Thyroid gland (tissue), 4 donors: ENCODE results near the gene ZNF598. TPM values are rescaled to one million over a fixed set of nuclear protein-coding genes. Genes with fewer than 3 reads are reported as not detected.
A peak's percentile ranks its signal among the peaks of the same experiment; 100 is the strongest.

Experiments used
- DNase-seq, 2 donors: peaks; one replicate each; pipeline ENCODE4 v3.0.0-alpha.2; 2019
- H3K27ac ChIP-seq, 3 donors: fragments of 200-600 bp; sonication (generic); 1 replicate in 2 of 3; 2 replicates in 1 of 3; pipeline ENCODE4 v1.5.1; 2016 to 2019; ENCODE audit warnings: mild to moderate bottlenecking in 1 of 3, moderate library complexity in 1 of 3
- H3K27me3 ChIP-seq: fragments of 200-600 bp; sonication (generic); one replicate; pipeline ENCODE4 v1.5.1; 2019
- H3K36me3 ChIP-seq, 2 donors: fragments of 200-600 bp; sonication (generic); one replicate each; pipeline ENCODE4 v1.5.1; 2016 to 2019
- H3K4me1 ChIP-seq, 2 donors: fragments of 200-600 bp; sonication (generic); one replicate each; pipeline ENCODE4 v1.5.1; 2017 to 2019
- H3K4me3 ChIP-seq, 3 donors: fragments of 200-600 bp; sonication (generic); replicated peaks in 1 of 3; 1 replicate in 2 of 3; 2 replicates in 1 of 3; pipeline ENCODE4 v1.5.1; 2016; ENCODE audit warnings: mild to moderate bottlenecking in 1 of 3
- H3K9me3 ChIP-seq: fragments of 200-600 bp; sonication (generic); one replicate; pipeline ENCODE4 v1.5.1; 2017
- POLR2A ChIP-seq, 2 donors: fragments of 450-650 bp; IDR thresholded peaks; one replicate each; pipeline ENCODE4 v1.6.1; 2017; ENCODE audit warnings: antibody characterized with exemption in 2 of 2, mild to moderate bottlenecking in 2 of 2, moderate library complexity in 1 of 2
- WGBS, 2 donors: methylation state at CpG; one replicate each; pipeline ENCODE4 v1.1.5; 2017; 5-methylcytosine and 5-hydroxymethylcytosine counted together
- intact Hi-C: fragments of 100-400 bp; cut with DNase I; formaldehyde crosslinking; loops from one replicate; pipeline ENCODE4 v1.15.1; 2023
- total RNA-seq, 4 donors: library from RNA; depleted of rRNA; stranded (reverse); fragments of >200 nt; gene quantifications; one replicate each; pipeline ENCODE4 v1.2.3, GENCODE V29; 2016
- TF ChIP-seq, protein P1 (sequence below), 6 experiments: fragments of 200-600 bp in 3 of 6; fragments of 450-650 bp in 3 of 6; sonication (generic) in 3 of 6; IDR thresholded peaks; one replicate each; pipeline ENCODE4 v1.5.1; 2016 to 2019; ENCODE audit warnings: antibody characterized with exemption in 6 of 6, mild to moderate bottlenecking in 2 of 6, inconsistent platforms in 1 of 6, moderate library complexity in 1 of 6

Gene ZNF598
- total RNA-seq, 4 donors from 2014 or later: 19.0 to 38.4 (median 27.4) TPM

DNA sequence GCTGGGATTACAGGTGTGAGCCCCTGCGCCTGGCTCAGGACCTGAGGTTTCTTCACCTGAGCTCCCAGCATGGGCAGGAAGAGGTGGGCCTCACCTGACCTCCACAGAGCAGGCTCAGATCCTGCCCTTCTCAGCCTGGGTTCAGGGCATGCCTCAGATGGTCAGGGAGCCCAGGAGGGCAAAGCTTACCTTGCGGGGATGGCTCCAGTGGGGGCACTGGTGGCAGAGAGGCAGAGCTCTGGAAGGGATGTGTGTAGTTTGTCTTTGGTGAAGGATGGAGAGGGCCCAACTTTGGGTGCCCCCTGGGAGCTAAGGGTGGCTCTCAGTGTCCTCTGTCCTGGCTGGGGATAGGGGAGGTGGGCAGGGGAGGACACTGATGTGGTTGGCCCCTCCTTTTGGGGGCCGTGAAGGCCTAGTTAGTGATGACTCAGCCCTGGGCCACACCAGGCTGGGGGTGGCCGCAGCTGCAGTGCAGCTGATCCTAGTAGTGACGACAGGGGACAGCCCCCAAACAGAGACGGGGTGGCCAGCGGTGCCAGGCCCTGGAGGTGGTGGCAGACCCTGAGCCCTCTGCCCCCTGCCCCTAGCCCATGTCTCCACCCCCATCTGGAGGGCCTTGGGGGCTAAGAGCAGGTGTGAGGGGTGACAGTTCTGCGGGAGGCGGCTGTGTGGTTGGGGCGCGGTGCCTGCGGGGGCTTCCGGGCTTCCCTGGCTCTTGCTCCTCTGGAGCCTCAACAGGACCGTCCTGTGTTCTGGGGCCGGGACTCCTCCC, 22.9 kb upstream of the ZNF598 start:
- no peak for TF ChIP-seq POLR2A (IDR thresholded peaks at IDR 0.05)
- TF ChIP-seq, protein P1, sequence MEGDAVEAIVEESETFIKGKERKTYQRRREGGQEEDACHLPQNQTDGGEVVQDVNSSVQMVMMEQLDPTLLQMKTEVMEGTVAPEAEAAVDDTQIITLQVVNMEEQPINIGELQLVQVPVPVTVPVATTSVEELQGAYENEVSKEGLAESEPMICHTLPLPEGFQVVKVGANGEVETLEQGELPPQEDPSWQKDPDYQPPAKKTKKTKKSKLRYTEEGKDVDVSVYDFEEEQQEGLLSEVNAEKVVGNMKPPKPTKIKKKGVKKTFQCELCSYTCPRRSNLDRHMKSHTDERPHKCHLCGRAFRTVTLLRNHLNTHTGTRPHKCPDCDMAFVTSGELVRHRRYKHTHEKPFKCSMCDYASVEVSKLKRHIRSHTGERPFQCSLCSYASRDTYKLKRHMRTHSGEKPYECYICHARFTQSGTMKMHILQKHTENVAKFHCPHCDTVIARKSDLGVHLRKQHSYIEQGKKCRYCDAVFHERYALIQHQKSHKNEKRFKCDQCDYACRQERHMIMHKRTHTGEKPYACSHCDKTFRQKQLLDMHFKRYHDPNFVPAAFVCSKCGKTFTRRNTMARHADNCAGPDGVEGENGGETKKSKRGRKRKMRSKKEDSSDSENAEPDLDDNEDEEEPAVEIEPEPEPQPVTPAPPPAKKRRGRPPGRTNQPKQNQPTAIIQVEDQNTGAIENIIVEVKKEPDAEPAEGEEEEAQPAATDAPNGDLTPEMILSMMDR (IDR thresholded peaks at IDR 0.05): no peak
- H3K4me3 ChIP-seq: no peak overlapping the region
- peaks cover 0 to 7% of the 10 kb centered on the region in 2 donors for H3K36me3 ChIP-seq
- H3K9me3 ChIP-seq: no peaks in the 10 kb centered on the region
- H3K4me1 ChIP-seq: peaks cover 16 to 49% of the 10 kb centered on the region in 2 donors
- intact Hi-C loops: no loop called here
- H3K27ac ChIP-seq: peak overlapping the region; percentile 7 to 81 (median 73)
- DNase-seq: peak in 1 of 2 donors; percentile 26
- H3K27me3 ChIP-seq: no peaks in the 10 kb centered on the region
- 77 to 83% methylated on average over 8 to 13 of the region's 15 CpGs for WGBS, 2 donors

DNA sequence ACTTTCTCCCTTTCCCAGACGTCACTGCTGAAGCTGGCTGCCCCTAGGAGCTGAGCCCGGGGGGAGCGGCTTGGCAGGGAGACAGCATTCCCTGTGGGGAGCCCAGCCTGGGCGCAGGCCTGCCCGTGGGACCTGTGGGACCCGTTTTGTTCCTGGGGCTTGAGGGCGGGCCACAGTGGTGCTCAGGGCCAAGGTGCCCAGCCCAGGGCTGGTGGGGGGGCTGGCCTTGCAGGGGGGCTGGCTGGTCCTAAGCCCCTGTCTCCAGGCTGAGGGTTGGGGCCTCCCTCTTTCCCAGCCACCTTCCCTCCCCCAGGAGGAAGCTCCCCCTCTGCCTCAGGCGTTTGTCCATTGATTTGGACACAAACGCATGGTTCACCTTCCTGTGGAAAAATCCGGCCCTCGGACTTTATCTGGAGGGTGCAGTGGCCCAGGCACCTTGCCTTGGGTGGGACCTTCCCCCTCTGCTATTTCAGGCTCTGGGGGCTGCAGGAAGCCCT, 21.5 kb upstream of the ZNF598 start:
- H3K9me3 ChIP-seq: no peaks in the 10 kb centered on the region
- WGBS, 2 donors: 62 to 77% methylated on average over 7 to 11 of the region's 11 CpGs
- H3K36me3 ChIP-seq: no peaks in the 10 kb centered on the region
- H3K4me1 ChIP-seq: peaks cover 16 to 45% of the 10 kb centered on the region in 2 donors
- no peak overlapping the region for H3K4me3 ChIP-seq
- no peaks in the 10 kb centered on the region for H3K27me3 ChIP-seq
- DNase-seq: no peak
- intact Hi-C loops: no loop called here
- peak overlapping the region in 2 of 3 donors; percentile 33 to 58 for H3K27ac ChIP-seq
- TF ChIP-seq, protein P1 (IDR thresholded peaks at IDR 0.05): no peak
- no peak for TF ChIP-seq POLR2A (IDR thresholded peaks at IDR 0.05)

DNA sequence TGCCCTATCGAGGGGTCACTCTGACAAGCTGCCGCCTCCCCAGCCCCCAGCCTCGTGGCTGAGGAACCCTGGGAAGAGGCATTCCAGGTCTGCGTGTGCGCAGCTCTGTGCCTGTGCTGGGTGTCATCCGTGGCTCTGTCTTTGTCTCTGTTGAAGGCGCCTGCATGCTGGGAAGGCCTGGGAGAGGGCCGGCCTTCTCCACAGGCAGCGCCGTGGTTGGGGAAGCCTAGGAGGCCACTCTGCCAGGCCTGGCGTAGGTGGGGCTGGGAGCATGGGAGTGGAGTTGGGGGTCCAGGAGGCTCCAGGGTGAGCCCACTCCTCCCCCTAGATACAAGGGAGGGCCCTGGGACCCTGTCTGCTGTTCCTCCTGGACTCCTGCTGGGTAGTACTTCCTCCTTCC, 20.4 kb upstream of the ZNF598 start:
- Histone ChIP-seq H3K9me3 (no peaks in the 10 kb centered on the region), H3K4me1 (peaks cover 7 to 36% of the 10 kb centered on the region in 2 donors), H3K27me3 (no peaks in the 10 kb centered on the region), H3K4me3 (peak overlapping the region in 1 of 3 donors; percentile 6), H3K36me3 (no peaks in the 10 kb centered on the region), H3K27ac (peak overlapping the region in 1 of 3 donors; percentile 58)
- intact Hi-C loops: no loop called here
- no peak for DNase-seq
- 68 to 100% methylated on average over 1 to 3 of the region's 11 CpGs for WGBS, 2 donors
- TF ChIP-seq, protein P1 (IDR thresholded peaks at IDR 0.05): no peak
- TF ChIP-seq POLR2A (IDR thresholded peaks at IDR 0.05): no peak

DNA sequence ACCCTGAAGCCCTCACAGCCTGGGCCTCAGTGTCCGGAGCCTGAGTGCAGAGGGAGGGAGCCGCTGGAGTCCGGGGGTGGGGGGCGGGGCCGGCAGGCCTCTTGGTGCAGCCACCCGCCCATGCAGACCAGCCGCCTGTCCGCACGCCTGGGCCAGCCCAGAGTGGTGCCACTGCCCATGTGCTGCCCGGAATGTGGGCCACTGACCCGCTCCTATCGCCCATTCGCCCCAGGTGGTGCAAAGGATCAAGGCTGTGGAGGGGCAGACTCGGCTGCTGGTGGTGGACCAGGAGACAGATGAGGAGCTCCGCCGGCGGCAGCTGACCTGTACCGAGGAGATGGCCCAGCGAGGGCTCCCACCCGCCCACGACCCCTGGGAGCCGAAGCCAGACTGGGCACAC, 19.7 kb upstream of the ZNF598 start:
- intact Hi-C loops: no loop called here
- no peaks in the 10 kb centered on the region for H3K36me3 ChIP-seq
- H3K27ac ChIP-seq: no peak overlapping the region
- peak overlapping the region in 1 of 3 donors; percentile 6 for H3K4me3 ChIP-seq
- H3K9me3 ChIP-seq: no peaks in the 10 kb centered on the region
- no peak for DNase-seq
- peaks cover 5 to 31% of the 10 kb centered on the region in 2 donors for H3K4me1 ChIP-seq
- H3K27me3 ChIP-seq: no peaks in the 10 kb centered on the region
- WGBS, 2 donors: 90 to 98% methylated on average over 2 to 7 of the region's 22 CpGs
- TF ChIP-seq POLR2A (IDR thresholded peaks at IDR 0.05): no peak
- TF ChIP-seq, protein P1 (IDR thresholded peaks at IDR 0.05): no peak

DNA sequence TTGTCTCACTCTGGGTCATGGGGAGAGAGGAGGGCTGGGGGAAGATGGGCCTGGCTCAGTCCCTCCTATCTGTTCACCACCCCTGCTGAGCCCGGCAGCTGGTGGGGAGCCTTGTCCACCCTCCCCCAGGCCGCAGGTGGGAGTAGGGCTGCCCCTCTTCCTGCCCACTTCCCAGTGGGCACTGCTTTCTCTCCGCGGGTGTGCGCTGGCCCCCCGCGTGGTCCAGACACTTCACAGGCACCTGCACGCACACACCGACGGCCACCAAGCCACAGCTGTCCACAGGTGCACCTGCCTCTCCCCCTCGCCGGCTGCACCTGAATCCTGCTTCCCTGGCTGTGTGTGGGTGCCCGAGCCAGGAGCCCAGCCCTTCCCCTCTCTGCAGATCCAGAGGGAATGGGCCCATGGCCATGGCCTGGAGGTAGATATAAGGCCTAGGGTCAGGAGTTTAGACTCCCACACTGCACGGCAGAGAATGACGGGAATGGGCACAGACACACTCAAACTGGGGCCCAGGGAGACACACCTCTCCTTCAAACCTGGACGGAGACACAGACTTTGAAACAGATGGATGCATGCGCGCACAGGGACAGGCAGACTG, 19.1 kb upstream of the ZNF598 start:
- peaks cover 5 to 36% of the 10 kb centered on the region in 2 donors for H3K4me1 ChIP-seq
- H3K27ac ChIP-seq: no peak overlapping the region
- H3K36me3 ChIP-seq: no peaks in the 10 kb centered on the region
- peak overlapping the region in 1 of 3 donors; percentile 6 for H3K4me3 ChIP-seq
- WGBS, 2 donors: 76 to 83% methylated on average over 10 to 17 of the region's 18 CpGs
- H3K27me3 ChIP-seq: no peaks in the 10 kb centered on the region
- intact Hi-C loops: no loop called here
- no peak for DNase-seq
- TF ChIP-seq POLR2A (IDR thresholded peaks at IDR 0.05): no peak
- TF ChIP-seq, protein P1 (IDR thresholded peaks at IDR 0.05): no peak
- H3K9me3 ChIP-seq: no peaks in the 10 kb centered on the region
